ENCODE results near the gene TMEM94. TPM values are rescaled to one million over a fixed set of nuclear protein-coding genes. Genes with fewer than 3 reads are reported as not detected.

TMEM94 gene
- total and polyA plus RNA-seq, 2 of the 13 experiments (the other 11 are each of a cell fraction or from before 2014, with no cell fraction given) = 32.6 to 134 TPM

DNA sequence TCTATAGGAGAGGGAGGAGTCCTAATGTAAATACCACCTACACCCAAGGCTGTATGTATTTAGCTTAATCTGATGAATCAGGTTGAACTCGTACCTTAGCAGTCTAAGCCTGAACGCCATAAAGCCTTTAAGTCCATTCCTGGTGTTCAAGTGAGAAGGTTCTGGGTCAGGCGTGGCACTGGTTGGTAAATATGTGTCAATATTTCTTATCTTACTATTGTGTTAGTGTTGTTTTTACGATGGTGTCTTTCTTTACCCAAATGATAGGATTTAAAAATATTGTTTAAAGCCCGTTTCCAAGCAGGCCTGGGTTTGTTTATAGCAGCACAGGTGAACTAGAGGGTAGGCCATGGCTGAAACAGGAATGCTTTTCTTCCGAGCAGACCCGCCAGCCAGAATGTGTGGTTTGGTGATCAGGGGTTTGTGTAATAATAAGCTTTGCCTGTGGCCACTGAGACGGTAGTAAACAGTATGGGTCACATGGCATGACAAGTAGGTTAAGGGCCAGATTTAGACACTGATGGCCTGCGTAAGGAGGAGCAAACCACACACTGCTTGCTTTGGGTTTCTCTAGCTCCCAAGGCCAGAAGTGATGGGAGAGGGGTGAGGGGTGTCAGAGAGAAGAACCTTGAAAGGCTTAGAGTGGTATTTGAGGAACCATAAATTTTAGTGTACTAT, 3.3 kb downstream of the TMEM94 start (continued):
- TF ChIP-seq HBP1 (CRISPR knock-in tag; IDR thresholded peaks at IDR 0.05; ENCODE audit: low read depth) (no peak; the same call in 1 of the 2 replicates), ZNF780A (CRISPR knock-in tag; IDR thresholded peaks at IDR 0.05) (no peak), ZKSCAN5 (CRISPR knock-in tag; IDR thresholded peaks at IDR 0.05) (no peak), ZNF777 (CRISPR knock-in tag; IDR thresholded peaks at IDR 0.05) (no peak; the same call in 1 of the 2 replicates), PREB (CRISPR knock-in tag; IDR thresholded peaks at IDR 0.05) (no peak), EZH2 (conservative IDR thresholded peaks at IDR 0.05; ENCODE audit: low read depth, low read length) (no peak), ZNF317 (CRISPR knock-in tag; IDR thresholded peaks at IDR 0.05) (no peak), ARNTL (CRISPR knock-in tag; IDR thresholded peaks at IDR 0.05) (no peak; the same call in 1 of the 2 replicates), CENPX (CRISPR knock-in tag; IDR thresholded peaks at IDR 0.05) (no peak), HNF1A (IDR thresholded peaks at IDR 0.05; ENCODE audit: low read depth) (no peak), HNF1A (CRISPR knock-in tag; IDR thresholded peaks at IDR 0.05; ENCODE audit: borderline replicate concordance) (no peak), SMAD9 (CRISPR knock-in tag; IDR thresholded peaks at IDR 0.05) (no peak), HIVEP1 (CRISPR knock-in tag; IDR thresholded peaks at IDR 0.05) (no peak)
- TF ChIP-seq, protein P1, sequence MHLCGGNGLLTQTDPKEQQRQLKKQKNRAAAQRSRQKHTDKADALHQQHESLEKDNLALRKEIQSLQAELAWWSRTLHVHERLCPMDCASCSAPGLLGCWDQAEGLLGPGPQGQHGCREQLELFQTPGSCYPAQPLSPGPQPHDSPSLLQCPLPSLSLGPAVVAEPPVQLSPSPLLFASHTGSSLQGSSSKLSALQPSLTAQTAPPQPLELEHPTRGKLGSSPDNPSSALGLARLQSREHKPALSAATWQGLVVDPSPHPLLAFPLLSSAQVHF (CRISPR knock-in tag; IDR thresholded peaks at IDR 0.05) = no peak
- TF ChIP-seq, protein P2, sequence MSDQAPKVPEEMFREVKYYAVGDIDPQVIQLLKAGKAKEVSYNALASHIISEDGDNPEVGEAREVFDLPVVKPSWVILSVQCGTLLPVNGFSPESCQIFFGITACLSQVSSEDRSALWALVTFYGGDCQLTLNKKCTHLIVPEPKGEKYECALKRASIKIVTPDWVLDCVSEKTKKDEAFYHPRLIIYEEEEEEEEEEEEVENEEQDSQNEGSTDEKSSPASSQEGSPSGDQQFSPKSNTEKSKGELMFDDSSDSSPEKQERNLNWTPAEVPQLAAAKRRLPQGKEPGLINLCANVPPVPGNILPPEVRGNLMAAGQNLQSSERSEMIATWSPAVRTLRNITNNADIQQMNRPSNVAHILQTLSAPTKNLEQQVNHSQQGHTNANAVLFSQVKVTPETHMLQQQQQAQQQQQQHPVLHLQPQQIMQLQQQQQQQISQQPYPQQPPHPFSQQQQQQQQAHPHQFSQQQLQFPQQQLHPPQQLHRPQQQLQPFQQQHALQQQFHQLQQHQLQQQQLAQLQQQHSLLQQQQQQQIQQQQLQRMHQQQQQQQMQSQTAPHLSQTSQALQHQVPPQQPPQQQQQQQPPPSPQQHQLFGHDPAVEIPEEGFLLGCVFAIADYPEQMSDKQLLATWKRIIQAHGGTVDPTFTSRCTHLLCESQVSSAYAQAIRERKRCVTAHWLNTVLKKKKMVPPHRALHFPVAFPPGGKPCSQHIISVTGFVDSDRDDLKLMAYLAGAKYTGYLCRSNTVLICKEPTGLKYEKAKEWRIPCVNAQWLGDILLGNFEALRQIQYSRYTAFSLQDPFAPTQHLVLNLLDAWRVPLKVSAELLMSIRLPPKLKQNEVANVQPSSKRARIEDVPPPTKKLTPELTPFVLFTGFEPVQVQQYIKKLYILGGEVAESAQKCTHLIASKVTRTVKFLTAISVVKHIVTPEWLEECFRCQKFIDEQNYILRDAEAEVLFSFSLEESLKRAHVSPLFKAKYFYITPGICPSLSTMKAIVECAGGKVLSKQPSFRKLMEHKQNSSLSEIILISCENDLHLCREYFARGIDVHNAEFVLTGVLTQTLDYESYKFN (CRISPR knock-in tag; conservative IDR thresholded peaks at IDR 0.05) = peak; percentile 75
- TF ChIP-seq, protein P3, sequence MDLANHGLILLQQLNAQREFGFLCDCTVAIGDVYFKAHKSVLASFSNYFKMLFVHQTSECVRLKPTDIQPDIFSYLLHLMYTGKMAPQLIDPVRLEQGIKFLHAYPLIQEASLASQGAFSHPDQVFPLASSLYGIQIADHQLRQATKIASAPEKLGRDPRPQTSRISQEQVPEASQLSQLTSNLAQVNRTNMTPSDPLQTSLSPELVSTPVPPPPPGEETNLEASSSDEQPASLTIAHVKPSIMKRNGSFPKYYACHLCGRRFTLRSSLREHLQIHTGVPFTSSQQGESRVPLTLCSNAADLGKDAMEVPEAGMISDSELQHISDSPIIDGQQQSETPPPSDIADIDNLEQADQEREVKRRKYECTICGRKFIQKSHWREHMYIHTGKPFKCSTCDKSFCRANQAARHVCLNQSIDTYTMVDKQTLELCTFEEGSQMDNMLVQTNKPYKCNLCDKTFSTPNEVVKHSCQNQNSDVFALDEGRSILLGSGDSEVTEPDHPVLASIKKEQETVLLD (CRISPR knock-in tag; IDR thresholded peaks at IDR 0.05; ENCODE audit: low read depth) = no peak

Data from HepG2 (cell line).